Vagina (tissue), 2 donors: Measurements from ENCODE around the gene UCK1.

ENCODE experiments used
- CTCF ChIP-seq, 3 experiments: fragments of 450-650 bp in 2 of 3; fragments of 200-600 bp in 1 of 3; sonication (generic) in 1 of 3; IDR thresholded peaks; one replicate each; pipeline ENCODE4 v1.5.1; 2017 to 2019; ENCODE audit warnings: antibody characterized with exemption in 3 of 3, mild to moderate bottlenecking in 2 of 3, moderate library complexity in 2 of 3
- POLR2A ChIP-seq, 2 donors: fragments of 450-650 bp; IDR thresholded peaks; one replicate each; pipeline ENCODE4 v1.6.1; 2017; ENCODE audit warnings: antibody characterized with exemption in 2 of 2, mild to moderate bottlenecking in 2 of 2, moderate library complexity in 2 of 2

- TF ChIP-seq CTCF (IDR thresholded peaks at IDR 0.05) (no peak), POLR2A (IDR thresholded peaks at IDR 0.05) (no peak)
Measured at GRCh38 chr9:131487001-131487400, 44.1 kb downstream of the UCK1 start.
